SU-DHL-6 (cell line): ENCODE data around the gene RAB26.
"Not testable (repeated sequence)": the region's sequence is repeated elsewhere in the genome, so short reads cannot be mapped to it uniquely, and the experiment has no call there.

ENCODE experiments used
- EZH2phosphoT487 ChIP-seq: fragments of 200-600 bp; sonication (generic), shearing (Covaris generic); conservative IDR thresholded peaks from 2 replicates; pipeline ENCODE4 v1.6.1; 2018; ENCODE audit warnings: mild to moderate bottlenecking, antibody characterized with exemption, low read length, moderate library complexity, mixed read lengths
- TF ChIP-seq, protein P1 (sequence below): fragments of 200-600 bp; sonication (generic); IDR thresholded peaks from one replicate; pipeline ENCODE4 v1.5.1; 2017; ENCODE audit warnings: antibody characterized with exemption, mild to moderate bottlenecking, low read length, moderate library complexity; ENCODE audit not compliant: insufficient read depth, poor library complexity, severe bottlenecking

GRCh38 chr16:2129890-2130447 lies 18.5 kb upstream of the RAB26 start:
- TF ChIP-seq, protein P1, sequence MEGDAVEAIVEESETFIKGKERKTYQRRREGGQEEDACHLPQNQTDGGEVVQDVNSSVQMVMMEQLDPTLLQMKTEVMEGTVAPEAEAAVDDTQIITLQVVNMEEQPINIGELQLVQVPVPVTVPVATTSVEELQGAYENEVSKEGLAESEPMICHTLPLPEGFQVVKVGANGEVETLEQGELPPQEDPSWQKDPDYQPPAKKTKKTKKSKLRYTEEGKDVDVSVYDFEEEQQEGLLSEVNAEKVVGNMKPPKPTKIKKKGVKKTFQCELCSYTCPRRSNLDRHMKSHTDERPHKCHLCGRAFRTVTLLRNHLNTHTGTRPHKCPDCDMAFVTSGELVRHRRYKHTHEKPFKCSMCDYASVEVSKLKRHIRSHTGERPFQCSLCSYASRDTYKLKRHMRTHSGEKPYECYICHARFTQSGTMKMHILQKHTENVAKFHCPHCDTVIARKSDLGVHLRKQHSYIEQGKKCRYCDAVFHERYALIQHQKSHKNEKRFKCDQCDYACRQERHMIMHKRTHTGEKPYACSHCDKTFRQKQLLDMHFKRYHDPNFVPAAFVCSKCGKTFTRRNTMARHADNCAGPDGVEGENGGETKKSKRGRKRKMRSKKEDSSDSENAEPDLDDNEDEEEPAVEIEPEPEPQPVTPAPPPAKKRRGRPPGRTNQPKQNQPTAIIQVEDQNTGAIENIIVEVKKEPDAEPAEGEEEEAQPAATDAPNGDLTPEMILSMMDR = not testable (repeated sequence)
- TF ChIP-seq EZH2phosphoT487 = not testable (repeated sequence)
